CD4-positive, alpha-beta T cell treated with Interleukin-6 for 4 hours (primary cell): ENCODE results near the gene POLR3GL.
"Not testable (repeated sequence)": the region's sequence is repeated elsewhere in the genome, so short reads cannot be mapped to it uniquely, and the experiment has no call there.

Experiments
- DNase-seq: peaks from one replicate; pipeline ENCODE4 v3.0.0-alpha.2; 2020; ENCODE audit warnings: mixed read lengths

Gene POLR3GL

GRCh38 chr1:146021622-146022402, 57.3 kb downstream of the POLR3GL start, which contains the start of gene HJV:
Gene HJV (minus strand): TSS chr1:146021735. CDS start chr1:146020231, 1,504 bp downstream.
- no peak for DNase-seq

- DNase-seq = no peak
Observed at GRCh38 chr1:146022403-146023127, 58.1 kb downstream of the POLR3GL start.

GRCh38 chr1:146025787-146026495, 61.5 kb downstream of the POLR3GL start:
- not testable (repeated sequence) for DNase-seq

GRCh38 chr1:146026650-146027049, 62.2 kb downstream of the POLR3GL start:
- not testable (repeated sequence) for DNase-seq
